Measurements from ENCODE around the gene VEPH1.

VEPH1 gene

DNA sequence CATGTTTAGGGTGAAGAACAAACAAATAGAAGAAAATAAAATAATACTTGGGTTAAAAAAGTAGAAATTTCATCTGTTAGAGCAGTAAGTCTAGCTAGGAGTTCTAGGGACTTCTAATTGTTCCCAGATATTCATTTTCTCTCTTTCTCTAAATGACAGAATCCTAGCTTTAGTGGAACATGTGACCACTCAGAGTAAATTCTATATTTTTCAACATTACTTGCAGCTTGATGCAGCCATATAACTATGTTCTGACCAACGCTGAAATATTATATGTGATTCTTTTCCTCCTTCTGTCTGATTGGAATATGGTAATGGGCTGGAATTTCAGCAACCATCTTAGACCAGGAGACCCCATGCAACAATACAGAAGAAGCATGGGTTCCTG is 58.4 kb downstream of the VEPH1 start:
- no peak overlapping the region for H3K4me3 ChIP-seq (ENCODE audit: low read depth, low read length)
- in situ Hi-C loops (cut with HindIII; ENCODE audit: low sequenced_read_pairs) = no loop called here
- TF ChIP-seq CTCF (IDR thresholded peaks at IDR 0.05; ENCODE audit: low read depth, low read length) = no peak
- no peak for DNase-seq (ENCODE audit: low read depth, low spot score)

GRCh38 chr3:157443905-157444796 is 59.1 kb downstream of the VEPH1 start:
- H3K4me3 ChIP-seq (ENCODE audit: low read depth, low read length) = no peak overlapping the region
- no peak for DNase-seq (ENCODE audit: low read depth, low spot score)
- TF ChIP-seq CTCF (IDR thresholded peaks at IDR 0.05; ENCODE audit: low read depth, low read length) = no peak
- in situ Hi-C loops (cut with HindIII; ENCODE audit: low sequenced_read_pairs) = no loop called here

DNA sequence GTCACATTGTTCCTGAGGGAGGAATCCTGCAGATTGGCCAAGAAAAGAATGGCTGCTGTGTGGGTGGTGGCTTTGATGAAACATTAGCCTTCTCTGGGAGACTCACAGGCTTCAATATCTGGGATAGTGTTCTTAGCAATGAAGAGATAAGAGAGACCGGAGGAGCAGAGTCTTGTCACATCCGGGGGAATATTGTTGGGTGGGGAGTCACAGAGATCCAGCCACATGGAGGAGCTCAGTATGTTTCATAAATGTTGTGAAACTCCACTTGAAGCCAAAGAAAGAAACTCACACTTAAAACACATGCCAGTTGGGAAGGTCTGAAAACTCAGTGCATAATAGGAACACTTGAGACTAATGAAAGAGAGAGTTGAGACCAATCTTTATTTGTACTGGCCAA is 60.5 kb downstream of the VEPH1 start:
- in situ Hi-C loops (cut with HindIII; ENCODE audit: low sequenced_read_pairs) = no loop called here
- no peak overlapping the region for H3K4me3 ChIP-seq (ENCODE audit: low read depth, low read length)
- no peak for DNase-seq (ENCODE audit: low read depth, low spot score)
- TF ChIP-seq CTCF (IDR thresholded peaks at IDR 0.05; ENCODE audit: low read depth, low read length) = no peak

DNA sequence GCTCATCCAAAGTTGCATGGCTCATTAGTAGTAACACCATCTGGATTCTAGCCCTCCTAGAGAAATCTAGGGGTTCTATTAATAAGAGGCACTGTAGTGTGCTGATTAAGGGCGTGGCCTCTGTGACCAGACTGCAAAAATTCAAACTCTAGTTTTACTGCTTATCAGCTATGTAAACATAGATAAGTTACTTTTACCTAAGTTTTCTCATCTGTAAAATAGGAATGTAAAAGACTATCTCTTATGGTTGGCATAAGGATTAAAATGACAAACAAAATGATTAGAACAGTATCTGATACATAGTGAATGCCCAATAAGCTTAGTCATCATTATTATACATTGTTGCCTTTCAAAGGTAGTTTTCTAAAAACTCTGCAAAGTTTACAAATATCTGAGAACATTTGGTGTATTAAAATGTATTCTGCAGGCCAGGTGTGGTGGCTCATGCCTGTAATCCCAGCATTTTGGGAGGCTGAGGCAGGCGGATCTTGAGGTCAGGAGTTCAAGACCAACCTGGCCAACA is 62.1 kb downstream of the VEPH1 start:
- DNase-seq (ENCODE audit: low read depth, low spot score) = no peak

GRCh38 chr3:157438194-157438730 is 65.0 kb downstream of the VEPH1 start:
- no peak for TF ChIP-seq CTCF (IDR thresholded peaks at IDR 0.05; ENCODE audit: low read depth, low read length)
- peak overlapping the region; percentile 67 for H3K4me3 ChIP-seq (ENCODE audit: low read depth, low read length)
- no peak for DNase-seq (ENCODE audit: low read depth, low spot score)
- in situ Hi-C loops (cut with HindIII; ENCODE audit: low sequenced_read_pairs) = no loop called here

More for the DNA sequence above, 62.1 kb downstream of the VEPH1 start:
- H3K4me3 ChIP-seq (ENCODE audit: low read depth, low read length) = no peak overlapping the region
- in situ Hi-C loops (cut with HindIII; ENCODE audit: low sequenced_read_pairs) = no loop called here
- no peak for TF ChIP-seq CTCF (IDR thresholded peaks at IDR 0.05; ENCODE audit: low read depth, low read length)

DNA sequence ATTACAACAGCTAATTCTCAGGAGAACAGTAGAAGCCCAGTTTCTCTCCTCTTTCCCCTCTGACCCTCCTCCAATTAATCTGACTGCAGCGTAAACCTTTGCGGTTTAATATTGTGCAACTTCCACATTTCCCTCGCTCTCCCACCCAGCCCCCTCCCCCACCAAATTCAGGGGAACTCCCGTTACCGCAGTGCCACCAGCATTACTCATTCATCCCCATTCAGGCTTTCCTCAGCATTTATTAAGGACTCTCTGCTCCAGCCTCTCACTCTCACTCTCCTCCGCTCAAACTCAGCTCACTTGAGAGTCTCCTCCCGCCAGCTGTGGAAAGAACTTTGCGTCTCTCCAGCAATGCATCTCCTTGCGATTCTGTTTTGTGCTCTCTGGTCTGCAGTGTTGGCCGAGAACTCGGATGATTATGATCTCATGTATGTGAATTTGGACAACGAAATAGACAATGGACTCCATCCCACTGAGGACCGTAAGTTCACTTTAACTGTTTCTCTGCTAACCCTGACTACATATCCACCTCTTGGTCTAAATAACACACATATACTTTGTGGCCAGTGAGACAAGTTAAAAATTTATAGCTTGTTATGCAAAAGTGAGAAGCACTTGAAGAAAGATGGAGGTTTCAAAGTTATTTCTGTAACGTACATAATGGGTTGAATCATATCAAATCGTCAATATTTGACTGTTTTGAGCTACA is 66.5 kb downstream of the VEPH1 start, which contains the start of gene PTX3:
PTX3 (plus strand) TSS at position 268 of the 709 bp plus-strand sequence; CDS start at position 352, 84 bp downstream.
- TF ChIP-seq CTCF (IDR thresholded peaks at IDR 0.05; ENCODE audit: low read depth, low read length) = no peak
- H3K4me3 ChIP-seq (ENCODE audit: low read depth, low read length) = peak within 1 kb of the TSS; percentile 67

More for the DNA sequence above, 66.5 kb downstream of the VEPH1 start, which contains the start of gene PTX3:
- in situ Hi-C loops (cut with HindIII; ENCODE audit: low sequenced_read_pairs) = no loop called here
- DNase-seq (ENCODE audit: low read depth, low spot score) = peak; percentile 90

Measured in astrocyte of the spinal cord (primary cell).